NCI-H2196 treated with DMSO at 0.1 percent for 48 hours (cell line): ENCODE results near the gene ZNF846.
A peak's percentile ranks its signal among the peaks of the same experiment; 100 is the strongest.
"Not testable (repeated sequence)": the region's sequence is repeated elsewhere in the genome, so short reads cannot be mapped to it uniquely, and the experiment has no call there.

Experiments
- DNase-seq: peaks from one replicate; lab custom pipeline; 2025; ENCODE audit not compliant: unreplicated experiment; lab: John Stamatoyannopoulos, UW

Gene ZNF846

GRCh38 chr19:9768175-9769112, at the start of gene ZNF846:
Gene ZNF846 (minus strand): TSS chr19:9768738. CDS start chr19:9764950, 3,788 bp downstream.
- peak; percentile 92 for DNase-seq

- no peak for DNase-seq
These were observed 49.7 kb upstream of the ZNF846 start for GRCh38 chr19:9818175-9818733.

DNA sequence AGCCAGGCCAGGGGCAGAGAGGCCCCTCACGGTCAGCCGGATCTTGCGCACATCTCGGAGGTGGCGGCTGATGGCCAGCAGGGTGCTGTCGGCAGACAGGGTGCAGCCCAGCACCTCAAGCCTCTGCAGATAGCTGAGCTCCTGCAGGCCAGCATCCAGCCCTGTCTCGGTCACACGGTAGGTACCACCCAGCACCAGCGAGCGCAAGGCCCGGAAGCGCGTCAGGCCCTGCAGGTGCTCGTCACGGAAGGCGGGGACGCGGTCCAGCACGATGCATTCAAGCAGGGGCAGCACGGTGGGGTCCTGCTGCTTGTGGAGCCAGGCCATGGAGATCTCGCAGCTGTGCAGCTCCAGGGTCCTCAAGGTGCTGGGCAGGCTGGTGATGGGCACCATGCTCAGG, 42.6 kb upstream of the ZNF846 start:
- no peak for DNase-seq

GRCh38 chr19:9808855-9809824, 40.6 kb upstream of the ZNF846 start:
- DNase-seq = no peak

DNA sequence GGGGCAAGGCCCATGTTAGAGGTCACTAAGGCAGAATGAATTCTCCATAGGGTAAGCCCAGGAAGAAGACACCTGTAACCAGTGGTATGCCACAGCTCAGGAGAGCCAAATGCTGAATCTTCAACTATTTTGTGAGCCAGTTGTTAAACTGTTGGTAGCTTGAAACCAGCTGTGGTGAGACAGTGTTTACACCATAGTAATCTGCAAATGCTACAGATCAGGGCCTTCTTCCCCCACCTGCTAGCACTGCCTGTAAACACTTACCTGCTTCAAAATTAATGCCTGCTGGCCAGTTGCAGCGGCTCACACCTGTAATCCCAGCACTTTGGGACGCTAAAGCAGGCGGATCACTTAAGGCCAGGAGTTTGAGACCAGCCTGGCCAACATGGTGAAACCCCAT, 38.3 kb upstream of the ZNF846 start:
- DNase-seq = no peak

GRCh38 chr19:9801976-9802375, 33.4 kb upstream of the ZNF846 start:
- no peak for DNase-seq

- no peak for DNase-seq
These were observed 30.6 kb upstream of the ZNF846 start for GRCh38 chr19:9799162-9799561.

GRCh38 chr19:9797871-9798270, 29.3 kb upstream of the ZNF846 start:
- no peak for DNase-seq

DNA sequence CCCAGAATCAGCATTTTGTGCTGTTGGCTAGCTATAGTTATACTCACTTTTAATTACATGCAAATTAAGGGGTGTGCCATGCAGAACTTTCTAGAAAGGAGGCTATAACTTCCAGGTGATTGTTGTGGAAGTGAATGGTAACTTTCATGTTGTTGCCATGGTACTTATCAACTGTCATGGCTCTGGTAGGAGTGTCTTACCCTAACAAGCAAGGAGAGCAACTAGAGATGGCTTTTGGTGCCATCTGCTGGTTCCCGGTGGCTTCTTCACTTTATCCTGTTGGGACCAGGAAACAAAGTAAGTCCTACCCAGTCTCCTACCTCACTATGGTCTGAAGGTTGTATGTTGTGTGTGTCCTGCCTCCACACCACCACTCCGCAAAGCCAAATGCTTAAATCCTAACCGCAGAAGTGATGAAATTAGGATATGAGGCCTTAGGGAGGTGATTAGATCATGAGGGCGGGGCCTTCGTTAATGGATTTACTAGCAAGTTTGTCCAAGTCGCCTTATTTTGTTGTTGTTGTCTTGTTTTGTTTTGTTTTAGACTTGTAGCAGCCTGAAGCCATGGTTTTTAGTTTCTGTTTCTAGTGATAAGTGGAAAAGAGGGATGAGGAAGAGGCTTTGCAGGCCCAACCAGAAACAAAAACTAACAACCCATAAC, 27.7 kb upstream of the ZNF846 start:
- peak; percentile 72 for DNase-seq

DNA sequence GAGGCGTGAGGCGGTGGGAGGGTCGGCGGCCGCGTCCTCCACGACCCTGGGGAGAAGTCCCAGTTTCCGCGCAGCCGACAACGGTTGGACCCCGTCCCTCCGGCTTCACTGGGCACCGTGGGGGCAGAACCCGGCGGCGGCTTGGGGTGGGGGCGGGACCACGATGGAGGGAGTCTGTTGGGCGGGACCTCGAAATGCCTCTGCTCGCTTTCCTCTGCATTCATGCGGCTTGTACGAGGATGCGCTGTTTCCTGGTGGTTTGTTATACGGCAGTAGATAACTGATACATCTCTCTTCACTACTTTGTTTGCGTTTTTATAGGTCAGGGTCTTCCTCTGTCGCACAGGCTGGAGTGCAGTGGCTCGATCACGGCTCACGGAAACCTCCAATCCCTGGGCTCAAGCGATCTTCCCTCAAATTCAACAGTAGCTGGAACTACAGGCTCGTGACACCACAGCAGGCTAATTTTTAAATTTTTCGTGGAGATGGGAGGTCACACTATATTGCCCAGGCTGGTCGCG, 24.6 kb upstream of the ZNF846 start:
- no peak for DNase-seq

DNA sequence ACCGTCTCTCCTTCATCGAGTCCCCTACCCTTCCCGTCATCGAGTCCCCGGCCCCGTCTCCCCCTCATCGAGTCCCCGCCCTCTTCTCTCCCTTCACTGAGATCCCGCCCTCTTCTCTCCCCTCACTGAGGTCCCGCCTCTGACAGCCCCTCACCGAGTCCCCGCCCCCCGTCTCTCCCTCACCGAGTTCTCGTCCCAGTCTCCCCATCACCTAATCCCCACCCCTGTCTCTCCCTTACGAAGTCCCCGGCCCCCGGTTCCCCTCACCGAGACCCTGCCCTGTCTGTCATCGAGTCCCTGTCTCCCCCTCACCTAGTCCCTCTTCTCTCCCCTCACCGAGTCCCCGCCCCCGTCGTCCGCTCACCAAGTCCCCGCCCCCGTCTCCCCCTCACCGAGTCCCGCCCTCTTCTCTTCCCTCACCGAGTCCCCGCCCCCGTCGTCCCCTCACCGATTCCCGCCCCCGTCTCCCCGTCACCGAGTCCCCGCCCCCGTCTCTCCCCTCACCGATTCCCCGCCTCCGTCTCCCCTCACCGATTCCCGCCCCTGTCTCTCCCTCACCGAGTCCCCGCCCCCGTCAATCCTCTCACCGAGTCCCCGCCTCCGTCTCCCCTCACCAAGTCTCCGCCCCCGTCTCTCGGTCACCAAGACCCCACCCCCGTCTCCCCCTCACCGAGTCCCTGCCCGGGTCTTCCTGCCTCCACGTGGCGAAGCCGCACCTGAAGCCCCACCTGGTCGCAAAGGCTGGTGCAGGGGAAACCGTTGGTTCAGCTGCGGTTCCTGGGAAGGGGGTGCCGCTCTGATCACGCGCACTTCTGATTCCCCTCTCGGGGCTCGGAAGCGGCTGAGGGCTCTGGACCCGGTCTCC, 23.9 kb upstream of the ZNF846 start:
- peak; percentile 83 for DNase-seq

DNA sequence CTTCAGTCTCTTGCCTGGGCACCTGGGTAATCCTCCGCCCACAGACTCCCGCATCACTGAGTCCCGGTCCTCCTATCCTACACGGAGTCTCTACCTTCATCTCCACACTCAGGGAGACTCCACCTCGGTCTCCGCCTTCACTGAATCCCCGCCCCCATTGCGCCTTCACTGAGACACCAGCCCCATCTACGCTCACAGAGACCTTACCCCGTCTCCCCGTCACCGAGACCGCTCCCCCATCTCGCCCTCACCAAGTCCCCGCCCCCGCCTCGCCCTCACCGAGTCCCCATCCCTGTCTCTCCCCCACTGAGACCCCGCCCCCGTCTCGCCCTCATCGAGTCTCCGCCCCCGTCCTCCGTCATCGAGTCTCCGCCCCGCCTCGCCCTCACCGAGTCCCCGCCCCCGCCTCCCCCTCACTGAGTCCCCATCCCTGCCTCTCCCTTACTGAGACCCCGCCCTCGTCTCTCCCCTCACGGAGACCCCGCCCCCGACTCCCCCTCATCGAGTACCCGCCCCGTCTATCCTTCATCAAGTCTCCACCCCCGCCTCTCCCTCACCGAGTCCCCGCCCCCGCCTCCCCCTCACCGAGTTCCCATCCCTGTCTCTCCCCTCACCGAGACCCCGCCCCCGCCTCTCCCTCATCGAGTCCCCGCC, 23.1 kb upstream of the ZNF846 start:
- peak; percentile 95 for DNase-seq

- not testable (repeated sequence) for DNase-seq
These were observed 22.5 kb upstream of the ZNF846 start for GRCh38 chr19:9791073-9791367.

DNA sequence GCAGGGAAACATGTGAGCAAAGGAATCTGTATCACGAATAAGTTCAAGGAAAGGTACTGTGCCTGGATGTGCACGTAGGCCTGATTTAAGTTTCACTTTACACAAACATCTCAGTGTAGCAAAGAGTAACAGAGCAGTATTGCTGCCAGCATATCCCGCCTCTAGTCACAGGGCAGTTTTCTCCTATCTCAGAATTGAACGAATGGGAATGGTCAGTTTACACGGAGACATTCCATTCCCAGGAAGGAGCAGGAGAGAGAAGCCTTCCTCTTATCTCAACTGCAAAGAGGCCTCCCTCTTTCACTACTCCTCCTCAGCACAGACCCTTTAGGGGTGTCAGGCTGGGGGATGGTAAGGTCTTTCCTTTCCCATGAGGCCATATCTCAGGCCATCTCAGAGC, 21.0 kb upstream of the ZNF846 start:
- not testable (repeated sequence) for DNase-seq

DNA sequence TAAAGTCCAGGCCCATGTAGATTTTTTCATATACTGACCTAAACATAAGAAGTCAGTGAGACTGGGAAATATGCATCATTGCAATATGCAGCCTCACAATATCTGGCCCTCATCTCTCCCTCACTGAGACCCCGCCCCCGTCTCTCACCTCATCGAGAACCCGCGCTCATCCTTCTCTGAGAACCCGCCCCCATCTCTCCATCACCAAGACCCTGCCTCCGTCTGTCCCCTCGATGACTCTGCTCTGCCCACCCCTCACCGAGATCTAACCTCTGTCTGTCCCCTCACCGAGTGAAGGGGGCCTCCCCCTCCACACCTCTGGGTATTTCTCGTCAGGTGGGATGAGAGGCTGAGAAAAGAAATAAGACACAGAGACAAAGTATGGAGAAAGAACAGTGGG, 20.5 kb upstream of the ZNF846 start:
- no peak for DNase-seq

DNA sequence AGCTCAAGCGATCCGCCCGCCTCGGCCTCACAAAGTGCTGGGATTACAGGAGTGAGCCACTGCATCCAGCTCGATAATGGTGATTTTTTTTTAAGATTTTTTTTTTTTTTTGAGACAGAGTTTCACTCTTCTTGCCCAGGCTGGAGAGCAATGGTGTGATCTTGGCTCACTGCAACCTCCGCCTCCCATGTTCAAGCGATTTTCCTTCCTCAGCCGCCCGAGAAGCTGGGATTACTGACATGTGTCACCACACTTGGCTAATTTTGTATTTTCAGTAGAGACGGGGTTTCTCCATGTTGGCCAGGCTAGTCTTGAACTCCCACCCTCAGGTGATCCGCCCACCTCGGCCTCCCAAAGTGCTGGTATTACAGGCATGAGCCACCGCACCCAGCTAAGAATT, 20.1 kb upstream of the ZNF846 start:
- DNase-seq = not testable (repeated sequence)

DNA sequence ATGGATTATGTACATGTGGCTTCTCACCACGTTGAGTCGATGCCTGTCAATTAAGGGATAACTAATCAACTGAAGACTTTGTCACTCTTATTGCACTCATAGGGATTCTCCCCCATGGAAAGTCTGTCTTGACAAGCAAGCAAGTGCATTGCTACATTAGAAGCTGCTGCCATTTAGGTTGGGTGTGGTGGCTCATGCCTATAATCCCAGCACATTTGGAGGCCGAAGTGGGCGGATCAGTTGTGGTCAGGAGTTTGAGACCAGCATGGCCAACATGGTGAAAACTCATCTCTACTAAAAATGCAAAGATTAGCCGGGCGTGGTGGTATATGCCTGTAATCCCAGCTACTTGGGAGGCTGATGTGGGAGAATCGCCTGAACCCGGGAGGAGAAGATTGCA, 18.3 kb upstream of the ZNF846 start:
- DNase-seq = no peak

GRCh38 chr19:9786342-9786741, 17.8 kb upstream of the ZNF846 start:
- DNase-seq = no peak
